ENCODE results near the gene DCAF10. TPM values are rescaled to one million over a fixed set of nuclear protein-coding genes. Genes with fewer than 3 reads are reported as not detected.
"Not testable (repeated sequence)": the region's sequence is repeated elsewhere in the genome, so short reads cannot be mapped to it uniquely, and the experiment has no call there.

DCAF10 gene
- polyA plus RNA-seq (2013, experiment 1 of 2): 10.9 TPM
- 12.0 TPM for polyA plus RNA-seq (2013, experiment 2 of 2)

- Histone ChIP-seq H3K4me3 (ENCODE audit: low read length in 2 of 2) (peak within 1 kb of the TSS; percentile 99 to 100), H3K27ac (replicated peaks; ENCODE audit: low read length) (peak within 1 kb of the TSS; percentile 84), H3K4me2 (ENCODE audit: insufficient read depth, low read length, poor library complexity, severe bottlenecking) (peak within 1 kb of the TSS; percentile 74), H3K18ac (ENCODE audit: low read length) (peak within 1 kb of the TSS; percentile 98), H2BK12ac (ENCODE audit: low read length) (no peak within 1 kb of the TSS), H4K91ac (ENCODE audit: low read depth, low read length, poor library complexity) (no peak within 1 kb of the TSS), H3K4me1 (ENCODE audit: control insufficient read depth in 2 of 2, insufficient read depth in 1 of 2, low read depth in 1 of 2, low read length in 2 of 2) (peaks cover 6 to 14% of the 10 kb centered on the region in 2 donors), H2BK5ac (ENCODE audit: low read length) (peak within 1 kb of the TSS; percentile 79), H2AK5ac (ENCODE audit: low read depth, low read length) (no peak within 1 kb of the TSS), H3K36me3 (replicated peaks in 1 of 2; ENCODE audit: control insufficient read depth in 2 of 2, insufficient read depth in 2 of 2, low read length in 2 of 2) (peaks cover 0 to 18% of the 10 kb centered on the region in 2 donors), H3K4ac (ENCODE audit: low read length) (peak within 1 kb of the TSS; percentile 71), H3K14ac (ENCODE audit: low read length) (peak within 1 kb of the TSS; percentile 79), H3K9ac (ENCODE audit: low read depth, low read length, poor library complexity) (peak within 1 kb of the TSS; percentile 99), H3K9me3 (replicated peaks in 1 of 2; ENCODE audit: control insufficient read depth in 2 of 2, insufficient read depth in 1 of 2, low read depth in 1 of 2, low read length in 2 of 2) (peaks cover 0 to 4% of the 10 kb centered on the region in 2 donors), H3K23ac (ENCODE audit: low read depth, low read length, poor library complexity) (peak within 1 kb of the TSS; percentile 100), H3K27me3 (ENCODE audit: control insufficient read depth in 3 of 3, insufficient read depth in 3 of 3, low read depth in 1 of 3, low read length in 3 of 3) (no peaks in the 10 kb centered on the region), H3K79me1 (ENCODE audit: low read depth, low read length) (peaks cover 9% of the 10 kb centered on the region), H2BK15ac (ENCODE audit: low read length) (no peak within 1 kb of the TSS), H2BK120ac (ENCODE audit: low read depth, low read length) (peak within 1 kb of the TSS; percentile 47), H4K8ac (ENCODE audit: low read depth, low read length) (no peak within 1 kb of the TSS), H2AFZ (ENCODE audit: low read length) (peak within 1 kb of the TSS; percentile 99)
- WGBS, 2 donors (ENCODE audit: extremely low coverage in 2 of 2, insufficient read length in 2 of 2, insufficient replicate concordance in 1 of 2): no CpG with 5 or more reads among the region's 72 CpGs
- peak; percentile 87 for DNase-seq (ENCODE audit: low spot score)
Observed at GRCh38 chr9:37800631-37801286, at the start of gene DCAF10. TSS of gene DCAF10 (plus strand) at chr9:37800797. CDS start at chr9:37800867, 70 bp downstream.

- H3K4me3 ChIP-seq (ENCODE audit: low read length in 2 of 2): no peak overlapping the region
- peaks cover 2 to 4% of the 10 kb centered on the region in 2 donors for H3K4me1 ChIP-seq (ENCODE audit: control insufficient read depth in 2 of 2, insufficient read depth in 1 of 2, low read depth in 1 of 2, low read length in 2 of 2)
- H3K27me3 ChIP-seq (ENCODE audit: control insufficient read depth in 3 of 3, insufficient read depth in 3 of 3, low read depth in 1 of 3, low read length in 3 of 3): peaks cover 0 to 5% (median 0%) of the 10 kb centered on the region in 3 experiments
- H2BK15ac ChIP-seq (ENCODE audit: low read length): no peak overlapping the region
- H3K79me1 ChIP-seq (ENCODE audit: low read depth, low read length): no peaks in the 10 kb centered on the region
- no peak for DNase-seq (ENCODE audit: low spot score)
- no peak overlapping the region for H4K8ac ChIP-seq (ENCODE audit: low read depth, low read length)
- no peak overlapping the region for H3K4me2 ChIP-seq (ENCODE audit: insufficient read depth, low read length, poor library complexity, severe bottlenecking)
- no peak overlapping the region for H2BK120ac ChIP-seq (ENCODE audit: low read depth, low read length)
- no peak overlapping the region for H3K23ac ChIP-seq (ENCODE audit: low read depth, low read length, poor library complexity)
- no peaks in the 10 kb centered on the region for H3K36me3 ChIP-seq (replicated peaks in 1 of 2; ENCODE audit: control insufficient read depth in 2 of 2, insufficient read depth in 2 of 2, low read length in 2 of 2)
- no peak overlapping the region for H3K18ac ChIP-seq (ENCODE audit: low read length)
- no CpG with 5 or more reads among the region's 6 CpGs for WGBS, 2 donors (ENCODE audit: extremely low coverage in 2 of 2, insufficient read length in 2 of 2, insufficient replicate concordance in 1 of 2)
- H3K14ac ChIP-seq (ENCODE audit: low read length): no peak overlapping the region
- H2AK5ac ChIP-seq (ENCODE audit: low read depth, low read length): no peak overlapping the region
- no peak overlapping the region for H3K9ac ChIP-seq (ENCODE audit: low read depth, low read length, poor library complexity)
- H2AFZ ChIP-seq (ENCODE audit: low read length): no peak overlapping the region
- H3K9me3 ChIP-seq (replicated peaks in 1 of 2; ENCODE audit: control insufficient read depth in 2 of 2, insufficient read depth in 1 of 2, low read depth in 1 of 2, low read length in 2 of 2): no peaks in the 10 kb centered on the region
- H2BK5ac ChIP-seq (ENCODE audit: low read length): no peak overlapping the region
- H4K91ac ChIP-seq (ENCODE audit: low read depth, low read length, poor library complexity): no peak overlapping the region
- no peak overlapping the region for H3K4ac ChIP-seq (ENCODE audit: low read length)
- H3K27ac ChIP-seq (replicated peaks; ENCODE audit: low read length): no peak overlapping the region
- no peak overlapping the region for H2BK12ac ChIP-seq (ENCODE audit: low read length)
Observed at GRCh38 chr9:37751186-37751585, 49.4 kb upstream of the DCAF10 start.

GRCh38 chr9:37751704-37752103, 48.9 kb upstream of the DCAF10 start:
- not testable (repeated sequence) for H3K27ac ChIP-seq (replicated peaks; ENCODE audit: low read length); H2BK12ac ChIP-seq (ENCODE audit: low read length); H3K79me1 ChIP-seq (ENCODE audit: low read depth, low read length); H3K9me3 ChIP-seq (replicated peaks in 1 of 2; ENCODE audit: control insufficient read depth in 2 of 2, insufficient read depth in 1 of 2, low read depth in 1 of 2, low read length in 2 of 2); H2BK15ac ChIP-seq (ENCODE audit: low read length); H3K9ac ChIP-seq (ENCODE audit: low read depth, low read length, poor library complexity); H2BK5ac ChIP-seq (ENCODE audit: low read length); H3K27me3 ChIP-seq (ENCODE audit: control insufficient read depth in 3 of 3, insufficient read depth in 3 of 3, low read depth in 1 of 3, low read length in 3 of 3); H3K23ac ChIP-seq (ENCODE audit: low read depth, low read length, poor library complexity); H3K14ac ChIP-seq (ENCODE audit: low read length); H3K4me3 ChIP-seq (ENCODE audit: low read length in 2 of 2); DNase-seq (ENCODE audit: low spot score); H3K36me3 ChIP-seq (replicated peaks in 1 of 2; ENCODE audit: control insufficient read depth in 2 of 2, insufficient read depth in 2 of 2, low read length in 2 of 2); H2AFZ ChIP-seq (ENCODE audit: low read length); H3K4ac ChIP-seq (ENCODE audit: low read length); H2BK120ac ChIP-seq (ENCODE audit: low read depth, low read length); H3K4me1 ChIP-seq (ENCODE audit: control insufficient read depth in 2 of 2, insufficient read depth in 1 of 2, low read depth in 1 of 2, low read length in 2 of 2); H4K8ac ChIP-seq (ENCODE audit: low read depth, low read length); H3K4me2 ChIP-seq (ENCODE audit: insufficient read depth, low read length, poor library complexity, severe bottlenecking); H4K91ac ChIP-seq (ENCODE audit: low read depth, low read length, poor library complexity); H2AK5ac ChIP-seq (ENCODE audit: low read depth, low read length); H3K18ac ChIP-seq (ENCODE audit: low read length)
- WGBS, 2 donors (ENCODE audit: extremely low coverage in 2 of 2, insufficient read length in 2 of 2, insufficient replicate concordance in 1 of 2): no CpG with 5 or more reads among the region's 30 CpGs

GRCh38 chr9:37752112-37752511, 48.5 kb upstream of the DCAF10 start:
- H2BK12ac ChIP-seq (ENCODE audit: low read length); H2BK120ac ChIP-seq (ENCODE audit: low read depth, low read length); DNase-seq (ENCODE audit: low spot score); H3K14ac ChIP-seq (ENCODE audit: low read length); H3K4me3 ChIP-seq (ENCODE audit: low read length in 2 of 2); H3K9ac ChIP-seq (ENCODE audit: low read depth, low read length, poor library complexity); H3K4me2 ChIP-seq (ENCODE audit: insufficient read depth, low read length, poor library complexity, severe bottlenecking); H2AK5ac ChIP-seq (ENCODE audit: low read depth, low read length); H3K23ac ChIP-seq (ENCODE audit: low read depth, low read length, poor library complexity); H3K36me3 ChIP-seq (replicated peaks in 1 of 2; ENCODE audit: control insufficient read depth in 2 of 2, insufficient read depth in 2 of 2, low read length in 2 of 2); H4K8ac ChIP-seq (ENCODE audit: low read depth, low read length); H2AFZ ChIP-seq (ENCODE audit: low read length); H3K9me3 ChIP-seq (replicated peaks in 1 of 2; ENCODE audit: control insufficient read depth in 2 of 2, insufficient read depth in 1 of 2, low read depth in 1 of 2, low read length in 2 of 2); H3K18ac ChIP-seq (ENCODE audit: low read length); H3K4ac ChIP-seq (ENCODE audit: low read length); H3K79me1 ChIP-seq (ENCODE audit: low read depth, low read length); H2BK5ac ChIP-seq (ENCODE audit: low read length); H2BK15ac ChIP-seq (ENCODE audit: low read length); H3K27me3 ChIP-seq (ENCODE audit: control insufficient read depth in 3 of 3, insufficient read depth in 3 of 3, low read depth in 1 of 3, low read length in 3 of 3); H3K27ac ChIP-seq (replicated peaks; ENCODE audit: low read length); H3K4me1 ChIP-seq (ENCODE audit: control insufficient read depth in 2 of 2, insufficient read depth in 1 of 2, low read depth in 1 of 2, low read length in 2 of 2); H4K91ac ChIP-seq (ENCODE audit: low read depth, low read length, poor library complexity): not testable (repeated sequence)
- no CpG with 5 or more reads among the region's 13 CpGs for WGBS, 2 donors (ENCODE audit: extremely low coverage in 2 of 2, insufficient read length in 2 of 2, insufficient replicate concordance in 1 of 2)

All from neuronal stem cell (in vitro differentiated cells).